ENCODE results near the gene RNF222.

Gene RNF222

DNA sequence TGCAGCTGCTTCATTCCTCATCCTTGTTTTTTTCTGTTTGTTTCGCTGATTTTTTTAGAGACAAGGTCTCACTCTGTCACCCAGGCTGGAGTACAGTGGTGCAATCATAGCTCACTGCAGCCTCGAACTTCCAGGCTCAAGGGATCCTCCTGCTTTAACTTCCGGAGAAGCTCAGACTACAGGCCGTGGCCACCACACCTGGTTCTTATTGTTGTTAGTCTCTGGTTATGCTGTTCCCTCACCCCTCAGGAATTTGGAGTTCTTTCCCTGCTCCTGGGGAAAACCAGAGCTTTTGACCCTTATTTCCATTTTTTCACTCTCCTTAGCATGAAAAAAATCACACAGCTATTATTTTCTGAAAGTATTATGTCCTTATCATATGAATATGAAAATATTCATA is 56.2 kb downstream of the RNF222 start:
- H3K36me3 ChIP-seq (ENCODE audit: control insufficient read depth in 1 of 2, insufficient read depth in 2 of 2, low read length in 2 of 2), result no peaks in the 10 kb centered on the region
- H3K4me3 ChIP-seq (ENCODE audit: low read depth in 1 of 2, low read length in 2 of 2), result no peak overlapping the region
- H3K4me1 ChIP-seq (ENCODE audit: control insufficient read depth in 1 of 2, insufficient read depth in 2 of 2, low read length in 2 of 2), result no peaks in the 10 kb centered on the region
- H3K27ac ChIP-seq (ENCODE audit: low read length), result no peak overlapping the region
- H3K9me3 ChIP-seq (ENCODE audit: control insufficient read depth in 1 of 2, low read length in 2 of 2), result no peaks in the 10 kb centered on the region
- H3K27me3 ChIP-seq (ENCODE audit: low read depth, low read length), result no peaks in the 10 kb centered on the region
